ENCODE results near the gene TUBA1B. TPM values are rescaled to one million over a fixed set of nuclear protein-coding genes. Genes with fewer than 3 reads are reported as not detected.

TUBA1B gene
- total and polyA plus RNA-seq, 2 of the 8 experiments (the other 6 are each of a cell fraction or from before 2014, with no cell fraction given), result 2,092 to 6,837 TPM

GRCh38 chr12:49088150-49088931 lies 42.9 kb downstream of the TUBA1B start (continued):
- TF ChIP-seq BACH1 (IDR thresholded peaks at IDR 0.05; ENCODE audit: low read length), result no peak
- no peak for TF ChIP-seq TEAD4 (IDR thresholded peaks at IDR 0.05; ENCODE audit: low read depth, low read length)
- TF ChIP-seq, protein P1, sequence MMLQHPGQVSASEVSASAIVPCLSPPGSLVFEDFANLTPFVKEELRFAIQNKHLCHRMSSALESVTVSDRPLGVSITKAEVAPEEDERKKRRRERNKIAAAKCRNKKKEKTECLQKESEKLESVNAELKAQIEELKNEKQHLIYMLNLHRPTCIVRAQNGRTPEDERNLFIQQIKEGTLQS (IDR thresholded peaks at IDR 0.05; ENCODE audit: insufficient read depth, low read depth, low read length), result no peak
- no peak; a peak in 1 of 4 replicates for TF ChIP-seq SIN3A (conservative IDR thresholded peaks at IDR 0.05 in 1 of 2, IDR thresholded peaks at IDR 0.05 in 1 of 2; ENCODE audit: low read depth in 1 of 2, low read length in 2 of 2)
- no peak for TF ChIP-seq NANOG (IDR thresholded peaks at IDR 0.05; ENCODE audit: insufficient read depth, low read depth, low read length, poor library complexity, severe bottlenecking)
- TF ChIP-seq RXRA (IDR thresholded peaks at IDR 0.05; ENCODE audit: insufficient read depth, low read depth, low read length), result no peak
- no peak for TF ChIP-seq GTF2F1 (IDR thresholded peaks at IDR 0.05; ENCODE audit: borderline replicate concordance, low read depth, low read length)
- TF ChIP-seq HDAC6 (IDR thresholded peaks at IDR 0.05; ENCODE audit: low read depth, low read length), result no peak
- no peak for TF ChIP-seq ZNF274 (IDR thresholded peaks at IDR 0.05; ENCODE audit: borderline replicate concordance, extremely low read depth, low read length)
- TF ChIP-seq EGR1 (IDR thresholded peaks at IDR 0.05; ENCODE audit: borderline replicate concordance, low read depth, low read length), result no peak
